ENCODE results near the gene SYT13.

SYT13 gene

DNA sequence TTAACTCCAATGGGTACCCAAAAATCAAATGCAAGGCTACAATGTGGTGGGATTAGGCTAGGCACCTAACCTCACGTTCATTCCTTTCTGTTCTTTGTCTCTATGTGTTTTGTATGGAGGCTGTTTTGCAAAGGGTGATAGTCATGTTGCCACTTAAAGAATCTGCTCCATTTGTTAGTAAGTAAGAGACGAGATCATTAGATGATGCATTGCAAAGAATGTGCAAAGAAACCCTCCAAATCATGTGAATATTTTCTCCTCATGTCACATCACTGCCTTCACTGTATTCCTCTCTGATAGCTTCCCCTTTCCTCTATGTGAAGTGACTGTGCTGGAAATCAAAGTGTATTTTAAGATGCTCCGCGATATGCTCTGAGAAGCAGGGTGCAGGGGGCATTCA, 11.9 kb downstream of the SYT13 start:
- TF ChIP-seq, protein P1, sequence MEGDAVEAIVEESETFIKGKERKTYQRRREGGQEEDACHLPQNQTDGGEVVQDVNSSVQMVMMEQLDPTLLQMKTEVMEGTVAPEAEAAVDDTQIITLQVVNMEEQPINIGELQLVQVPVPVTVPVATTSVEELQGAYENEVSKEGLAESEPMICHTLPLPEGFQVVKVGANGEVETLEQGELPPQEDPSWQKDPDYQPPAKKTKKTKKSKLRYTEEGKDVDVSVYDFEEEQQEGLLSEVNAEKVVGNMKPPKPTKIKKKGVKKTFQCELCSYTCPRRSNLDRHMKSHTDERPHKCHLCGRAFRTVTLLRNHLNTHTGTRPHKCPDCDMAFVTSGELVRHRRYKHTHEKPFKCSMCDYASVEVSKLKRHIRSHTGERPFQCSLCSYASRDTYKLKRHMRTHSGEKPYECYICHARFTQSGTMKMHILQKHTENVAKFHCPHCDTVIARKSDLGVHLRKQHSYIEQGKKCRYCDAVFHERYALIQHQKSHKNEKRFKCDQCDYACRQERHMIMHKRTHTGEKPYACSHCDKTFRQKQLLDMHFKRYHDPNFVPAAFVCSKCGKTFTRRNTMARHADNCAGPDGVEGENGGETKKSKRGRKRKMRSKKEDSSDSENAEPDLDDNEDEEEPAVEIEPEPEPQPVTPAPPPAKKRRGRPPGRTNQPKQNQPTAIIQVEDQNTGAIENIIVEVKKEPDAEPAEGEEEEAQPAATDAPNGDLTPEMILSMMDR (IDR thresholded peaks at IDR 0.05; ENCODE audit: low read depth, low read length), result no peak
- no peak for DNase-seq (ENCODE audit: extremely low read depth, low read depth)

DNA sequence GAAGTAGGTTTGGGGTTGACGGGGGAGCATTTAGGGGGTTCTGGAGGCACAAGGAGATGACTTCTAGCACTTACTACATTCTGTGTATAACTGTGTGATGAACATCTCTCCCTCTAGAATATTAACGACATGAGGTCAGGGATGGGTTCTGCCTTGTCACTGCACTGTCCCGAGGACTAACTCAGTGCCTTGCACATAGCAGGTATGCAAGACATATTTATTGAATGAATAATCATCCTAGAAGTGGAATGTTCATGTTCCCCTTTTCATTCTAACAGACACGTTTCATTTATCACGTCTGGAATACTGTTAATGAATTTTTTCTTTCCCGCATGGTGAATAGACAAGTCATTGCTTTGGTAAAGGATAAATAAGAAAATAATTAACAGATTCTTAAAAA, 12.6 kb downstream of the SYT13 start:
- TF ChIP-seq, protein P1 (IDR thresholded peaks at IDR 0.05; ENCODE audit: low read depth, low read length), result no peak
- no peak for DNase-seq (ENCODE audit: extremely low read depth, low read depth)

DNA sequence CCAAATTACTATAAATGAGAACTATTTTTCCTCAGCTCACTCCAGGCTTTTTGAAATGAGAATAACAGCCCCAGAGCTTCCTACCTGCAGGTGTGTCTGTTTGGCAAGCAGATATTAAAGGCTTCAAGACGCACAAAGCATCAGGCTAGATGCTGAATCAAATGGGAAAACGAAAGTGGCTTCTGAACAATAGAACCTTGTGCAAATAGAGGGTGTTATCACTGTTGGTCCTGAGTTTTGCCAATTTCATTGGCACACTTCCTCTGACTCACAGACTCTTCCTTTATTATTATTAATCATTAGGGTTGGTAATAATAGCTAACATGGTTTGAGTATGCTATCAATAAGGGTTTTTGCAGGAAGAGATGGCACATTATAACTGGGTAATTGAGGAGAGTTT, 13.4 kb downstream of the SYT13 start:
- TF ChIP-seq, protein P1 (IDR thresholded peaks at IDR 0.05; ENCODE audit: low read depth, low read length), result no peak
- no peak for DNase-seq (ENCODE audit: extremely low read depth, low read depth)

DNA sequence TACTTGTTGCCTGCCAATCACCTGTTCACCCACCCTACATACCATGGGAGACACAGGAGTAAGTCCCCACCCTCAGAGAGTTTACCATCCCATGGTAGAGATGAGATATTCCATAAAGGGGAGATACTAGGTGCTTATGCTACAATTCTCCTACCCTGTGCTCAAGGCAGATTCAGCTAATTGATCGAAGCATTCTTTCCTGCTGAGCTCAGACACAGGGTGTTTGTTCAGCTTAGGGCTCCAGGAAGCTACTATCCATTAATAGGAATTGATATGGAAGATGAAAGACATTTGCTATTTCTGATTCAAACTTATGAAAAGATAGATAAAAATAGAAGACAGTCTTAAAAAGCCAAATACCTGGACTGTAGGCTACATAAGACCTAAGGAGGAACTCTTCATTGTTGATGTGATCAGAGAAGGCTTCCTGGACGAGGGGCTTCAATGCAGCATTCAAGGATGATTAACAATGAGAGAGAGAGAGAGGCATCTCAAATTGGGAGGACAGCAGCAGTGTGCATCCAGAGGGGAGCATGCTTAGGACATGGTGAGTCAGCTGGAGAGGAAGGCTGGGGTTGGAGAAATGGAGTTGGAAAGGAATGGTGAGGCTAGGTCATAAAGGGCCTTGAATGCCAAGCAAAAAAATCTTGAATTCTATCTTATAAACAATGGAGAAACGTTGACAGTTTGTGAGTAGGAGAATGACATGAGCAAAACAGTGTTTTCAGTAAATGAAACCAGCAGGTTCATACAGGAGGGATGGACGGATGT, 15.0 kb downstream of the SYT13 start:
- TF ChIP-seq, protein P1 (IDR thresholded peaks at IDR 0.05; ENCODE audit: low read depth, low read length), result no peak
- no peak for DNase-seq (ENCODE audit: extremely low read depth, low read depth)

GRCh38 chr11:45269678-45270077, 16.5 kb downstream of the SYT13 start:
- TF ChIP-seq, protein P1 (IDR thresholded peaks at IDR 0.05; ENCODE audit: low read depth, low read length), result no peak
- DNase-seq (ENCODE audit: extremely low read depth, low read depth), result no peak

DNA sequence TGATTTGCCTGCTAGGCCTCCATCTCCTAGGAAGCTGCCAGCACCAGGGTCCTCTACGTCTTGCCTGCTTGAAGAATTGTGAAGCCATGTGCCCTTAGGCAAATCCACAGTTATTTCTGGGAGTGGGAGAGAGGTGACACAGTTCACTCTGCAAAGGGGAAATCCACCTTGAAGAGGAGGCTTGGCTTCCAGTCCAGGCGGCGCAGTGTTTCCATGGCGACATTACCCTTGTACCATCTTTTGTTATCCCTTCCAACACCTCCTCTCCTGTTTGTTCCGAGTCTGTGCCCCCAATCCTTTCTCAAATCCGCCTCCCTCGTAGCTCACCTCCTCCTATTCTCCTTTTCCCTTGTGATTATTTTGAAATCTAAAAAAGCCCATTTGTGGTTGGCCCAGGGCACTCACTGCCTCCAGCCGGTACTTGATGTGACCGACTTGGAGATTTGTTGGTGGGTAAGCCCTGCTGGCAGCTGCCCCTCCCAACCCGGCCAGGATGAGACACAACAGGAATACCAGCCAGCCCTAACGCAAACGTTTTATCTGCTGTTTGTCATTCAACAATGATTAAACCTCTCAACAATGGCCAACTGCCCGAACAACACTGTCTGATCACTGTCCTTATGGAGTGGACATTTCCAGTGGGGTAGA, 18.4 kb downstream of the SYT13 start:
- DNase-seq (ENCODE audit: extremely low read depth, low read depth), result no peak
- TF ChIP-seq, protein P1 (IDR thresholded peaks at IDR 0.05; ENCODE audit: low read depth, low read length), result no peak

GRCh38 chr11:45267052-45267451, 19.1 kb downstream of the SYT13 start:
- TF ChIP-seq, protein P1 (IDR thresholded peaks at IDR 0.05; ENCODE audit: low read depth, low read length), result no peak; the same call in 1 of the 2 replicates
- DNase-seq (ENCODE audit: extremely low read depth, low read depth), result no peak
